Measurements from ENCODE around the gene LIPE. TPM values are rescaled to one million over a fixed set of nuclear protein-coding genes. Genes with fewer than 3 reads are reported as not detected.

LIPE gene
- total RNA-seq, 1 experiment from 2014 or later = 6.8 TPM

- no peak for DNase-seq (ENCODE audit: low spot score)
- Histone ChIP-seq H3K27ac (ENCODE audit: low read depth, low read length, poor library complexity, severe bottlenecking) (no peak overlapping the region), H3K36me3 (ENCODE audit: insufficient read depth, low read length, poor library complexity, severe bottlenecking) (no peaks in the 10 kb centered on the region), H3K4me1 (ENCODE audit: insufficient read depth, low read length, poor library complexity, severe bottlenecking) (peaks cover 17% of the 10 kb centered on the region), H3K27me3 (replicated peaks; ENCODE audit: insufficient read depth, low read depth, low read length, poor library complexity) (no peaks in the 10 kb centered on the region), H3K9me3 (ENCODE audit: low read depth, low read length, poor library complexity, severe bottlenecking) (no peaks in the 10 kb centered on the region), H3K4me3 (ENCODE audit: low read depth, low read length, poor library complexity, severe bottlenecking) (no peak overlapping the region)
- TF ChIP-seq CTCF (conservative IDR thresholded peaks at IDR 0.05; ENCODE audit: low read depth, low read length) = no peak
- no peak for TF ChIP-seq EZH2 (IDR thresholded peaks at IDR 0.05; ENCODE audit: borderline replicate concordance, low read depth, low read length, poor library complexity, severe bottlenecking)
- ChIA-PET POLR2A (ENCODE audit: low non-redundant PET) (interaction anchor here (0.6 kb wide), 1 partner anchor 138 kb away, joined by 9 read pairs; no protein-coding TSS in a partner anchor), CTCF (interaction anchor here (0.6 kb wide), 2 partner anchors 35 to 1135 kb away, joined by 3 to 4 read pairs; no protein-coding TSS in a partner anchor)
- BruUV-seq (replicated peaks) = no TSS peak
- intact Hi-C loops (cut with micrococcal nuclease; ENCODE audit: unreplicated experiment) = no loop called here
Measured at GRCh38 chr19:42419309-42419708, 7.9 kb downstream of the LIPE start.

GRCh38 chr19:42412661-42413076, 14.5 kb downstream of the LIPE start:
- Histone ChIP-seq H3K36me3 (ENCODE audit: insufficient read depth, low read length, poor library complexity, severe bottlenecking) (no peaks in the 10 kb centered on the region), H3K4me1 (ENCODE audit: insufficient read depth, low read length, poor library complexity, severe bottlenecking) (no peaks in the 10 kb centered on the region), H3K27ac (ENCODE audit: low read depth, low read length, poor library complexity, severe bottlenecking) (no peak overlapping the region), H3K4me3 (ENCODE audit: low read depth, low read length, poor library complexity, severe bottlenecking) (no peak overlapping the region), H3K9me3 (ENCODE audit: low read depth, low read length, poor library complexity, severe bottlenecking) (no peaks in the 10 kb centered on the region), H3K27me3 (replicated peaks; ENCODE audit: insufficient read depth, low read depth, low read length, poor library complexity) (no peaks in the 10 kb centered on the region)
- TF ChIP-seq EZH2 (IDR thresholded peaks at IDR 0.05; ENCODE audit: borderline replicate concordance, low read depth, low read length, poor library complexity, severe bottlenecking) = no peak
- no peak for TF ChIP-seq CTCF (conservative IDR thresholded peaks at IDR 0.05; ENCODE audit: low read depth, low read length)
- POLR2A ChIA-PET (ENCODE audit: low non-redundant PET) = no interaction called here
- intact Hi-C loops (cut with micrococcal nuclease; ENCODE audit: unreplicated experiment) = no loop called here
- CTCF ChIA-PET = no interaction called here
- no TSS peak for BruUV-seq (replicated peaks)
- no peak for DNase-seq (ENCODE audit: low spot score)

GRCh38 chr19:42412227-42412626, 15.0 kb downstream of the LIPE start:
- TF ChIP-seq CTCF (conservative IDR thresholded peaks at IDR 0.05; ENCODE audit: low read depth, low read length) (no peak), EZH2 (IDR thresholded peaks at IDR 0.05; ENCODE audit: borderline replicate concordance, low read depth, low read length, poor library complexity, severe bottlenecking) (no peak)
- H3K36me3 ChIP-seq (ENCODE audit: insufficient read depth, low read length, poor library complexity, severe bottlenecking) = no peaks in the 10 kb centered on the region
- no peaks in the 10 kb centered on the region for H3K9me3 ChIP-seq (ENCODE audit: low read depth, low read length, poor library complexity, severe bottlenecking)
- H3K4me1 ChIP-seq (ENCODE audit: insufficient read depth, low read length, poor library complexity, severe bottlenecking) = no peaks in the 10 kb centered on the region
- intact Hi-C loops (cut with micrococcal nuclease; ENCODE audit: unreplicated experiment) = no loop called here
- H3K27me3 ChIP-seq (replicated peaks; ENCODE audit: insufficient read depth, low read depth, low read length, poor library complexity) = no peaks in the 10 kb centered on the region
- POLR2A ChIA-PET (ENCODE audit: low non-redundant PET) = no interaction called here
- no peak for DNase-seq (ENCODE audit: low spot score)
- no peak overlapping the region for H3K4me3 ChIP-seq (ENCODE audit: low read depth, low read length, poor library complexity, severe bottlenecking)
- no TSS peak for BruUV-seq (replicated peaks)
- no peak overlapping the region for H3K27ac ChIP-seq (ENCODE audit: low read depth, low read length, poor library complexity, severe bottlenecking)
- CTCF ChIA-PET = no interaction called here

Data from A673 (cell line).